Stimulated activated CD8-positive, alpha-beta memory T cell treated with anti-CD3 and anti-CD28 coated beads, Interleukin-2, amount 100 ng/mL, for 1 hour (primary cell): ENCODE measurements around the gene LSAMP.

Experiments
- DNase-seq, 2 donors: peaks; one replicate each; pipeline ENCODE4 v3.0.0-alpha.2; 2020; ENCODE audit warnings: low read depth in 2 of 2

LSAMP gene

GRCh38 chr3:116432795-116433194 is 12.5 kb downstream of the LSAMP start:
- no peak for DNase-seq

GRCh38 chr3:116429479-116430269 is 15.6 kb downstream of the LSAMP start:
- DNase-seq, result no peak

GRCh38 chr3:116426036-116426435 is 19.3 kb downstream of the LSAMP start:
- DNase-seq, result no peak

GRCh38 chr3:116425126-116425525 is 20.2 kb downstream of the LSAMP start:
- no peak for DNase-seq

GRCh38 chr3:116423945-116424344 is 21.3 kb downstream of the LSAMP start:
- DNase-seq, result no peak

GRCh38 chr3:116423374-116423773 is 21.9 kb downstream of the LSAMP start:
- DNase-seq, result no peak

- DNase-seq, result no peak
Measured at GRCh38 chr3:116417151-116417550, 28.1 kb downstream of the LSAMP start.

- DNase-seq, result no peak
Measured at GRCh38 chr3:116413319-116413718, 32.0 kb downstream of the LSAMP start.

GRCh38 chr3:116408473-116408872 is 36.8 kb downstream of the LSAMP start:
- DNase-seq, result no peak

GRCh38 chr3:116405231-116405630 is 40.1 kb downstream of the LSAMP start:
- no peak for DNase-seq

GRCh38 chr3:116399701-116400226 is 45.5 kb downstream of the LSAMP start:
- DNase-seq, result no peak

GRCh38 chr3:116394365-116394764 is 50.9 kb downstream of the LSAMP start:
- no peak for DNase-seq

- no peak for DNase-seq
Measured at GRCh38 chr3:116393199-116393598, 52.1 kb downstream of the LSAMP start.

GRCh38 chr3:116392291-116392690 is 53.0 kb downstream of the LSAMP start:
- no peak for DNase-seq

GRCh38 chr3:116391296-116392201 is 53.7 kb downstream of the LSAMP start:
- no peak for DNase-seq

GRCh38 chr3:116390318-116390717 is 55.0 kb downstream of the LSAMP start:
- no peak for DNase-seq

GRCh38 chr3:116388867-116389385 is 56.4 kb downstream of the LSAMP start:
- no peak for DNase-seq

GRCh38 chr3:116386168-116386567 is 59.1 kb downstream of the LSAMP start:
- no peak for DNase-seq

- DNase-seq, result no peak
Measured at GRCh38 chr3:116384717-116385116, 60.6 kb downstream of the LSAMP start.

GRCh38 chr3:116378077-116378476 is 67.2 kb downstream of the LSAMP start:
- DNase-seq, result no peak

GRCh38 chr3:116374901-116375300 is 70.4 kb downstream of the LSAMP start:
- DNase-seq, result no peak

GRCh38 chr3:116367761-116368395 is 77.4 kb downstream of the LSAMP start:
- DNase-seq, result no peak
